ENCODE data around the gene ZNF423.

The ZNF423 gene

GRCh38 chr16:49637511-49637910, 218.4 kb downstream of the ZNF423 start:
- no peak for DNase-seq

GRCh38 chr16:49636608-49637007, 219.3 kb downstream of the ZNF423 start:
- DNase-seq: no peak

DNA sequence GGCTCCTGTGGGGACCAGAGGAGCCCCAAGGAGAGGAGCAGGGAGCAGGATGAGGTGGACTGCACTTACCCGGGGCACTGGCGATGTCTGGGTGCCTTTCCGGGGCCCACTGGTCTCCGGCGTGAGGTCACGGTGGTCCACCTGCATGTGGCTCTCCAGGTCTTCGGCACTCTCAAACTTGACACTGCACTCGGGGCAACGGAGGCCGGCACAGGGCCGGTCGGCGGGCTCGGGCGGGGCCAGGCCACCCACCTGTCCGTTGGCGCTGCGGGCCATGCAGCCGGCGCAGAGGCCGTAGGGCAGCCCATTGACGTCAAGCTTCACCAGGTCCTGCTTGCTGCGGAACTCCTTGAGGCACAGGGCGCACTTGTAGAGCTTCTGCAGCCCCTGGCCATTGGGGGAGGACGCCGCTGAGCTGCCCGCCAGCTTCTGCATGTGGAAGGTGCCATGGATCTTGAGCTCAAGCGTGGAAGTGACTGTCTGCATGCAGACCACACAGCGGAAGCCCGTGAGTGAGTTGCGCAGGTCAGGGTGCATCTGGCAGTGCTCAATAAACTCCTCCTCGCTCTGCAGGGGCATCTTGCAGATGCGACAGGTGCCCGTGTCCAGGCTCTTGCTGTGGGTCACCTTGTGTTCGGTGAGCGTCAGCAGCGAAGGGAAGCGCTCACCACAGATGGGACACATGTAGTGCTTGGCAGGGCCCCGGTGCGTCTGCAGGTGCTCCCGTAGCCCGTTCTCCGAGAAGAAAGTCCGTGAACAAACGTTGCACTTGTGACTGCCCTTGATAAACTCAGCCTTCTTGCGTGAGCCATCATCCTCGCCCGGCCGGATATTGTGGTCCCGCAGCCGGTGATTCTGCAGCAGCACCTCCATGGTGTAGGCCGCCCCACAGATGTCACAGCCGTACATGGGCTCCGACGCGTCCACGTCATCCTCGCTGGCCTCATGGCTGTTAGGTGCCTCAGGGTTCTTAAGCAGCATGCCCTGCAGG, 220.0 kb downstream of the ZNF423 start:
- DNase-seq: no peak

DNA sequence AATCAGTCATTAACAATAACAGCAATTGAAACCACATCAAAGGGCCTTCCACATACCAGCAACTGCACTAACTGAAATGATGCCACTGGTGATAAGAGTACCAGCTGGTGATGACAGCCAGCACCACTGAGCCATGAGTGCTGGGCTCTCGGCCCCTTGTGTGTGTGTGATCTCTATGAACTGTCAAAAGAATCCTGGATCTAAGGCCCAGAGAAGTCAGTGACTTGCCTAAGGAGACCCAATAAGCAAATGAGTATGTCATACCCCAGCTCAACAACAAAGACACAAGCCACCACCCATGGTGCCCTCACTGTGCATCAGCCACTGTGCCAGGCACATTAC, 220.9 kb downstream of the ZNF423 start:
- no peak for DNase-seq

DNA sequence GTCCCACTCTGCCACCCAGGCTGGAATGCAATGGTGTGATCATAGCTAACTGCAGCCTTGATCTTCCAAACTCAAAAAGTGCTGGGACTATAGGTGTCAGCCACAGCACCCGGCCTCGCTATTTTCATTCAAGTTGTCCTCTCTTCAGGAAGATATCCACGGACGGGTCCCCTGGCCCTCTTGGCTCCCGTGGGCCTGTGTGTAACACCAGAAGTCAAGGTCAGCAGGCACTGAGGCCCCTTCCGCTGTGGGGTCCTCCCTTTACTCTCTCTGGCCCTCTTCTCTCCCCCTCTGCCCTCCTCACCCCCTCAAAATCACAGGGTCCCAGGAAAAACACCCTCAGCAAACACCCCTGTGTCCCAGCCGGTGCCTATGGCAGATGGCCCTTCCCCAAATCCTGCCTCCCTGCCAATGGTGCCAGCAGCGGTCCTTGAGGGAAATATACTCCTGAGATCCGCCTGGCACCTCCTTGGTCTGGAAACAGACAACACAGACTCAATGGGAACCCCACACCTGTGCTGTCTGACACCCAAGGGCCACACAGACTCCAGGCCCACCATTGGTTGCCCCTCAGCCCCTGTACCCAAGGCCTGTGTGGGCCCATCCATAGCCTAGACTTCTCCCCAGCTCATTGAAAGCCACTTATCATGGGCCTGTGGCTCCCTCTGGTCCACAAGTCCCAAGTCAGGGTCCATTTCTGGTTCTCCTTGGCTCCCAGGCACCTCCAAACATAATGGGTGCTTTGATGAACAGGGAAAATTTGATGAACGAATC, 221.5 kb downstream of the ZNF423 start:
- no peak for DNase-seq

DNA sequence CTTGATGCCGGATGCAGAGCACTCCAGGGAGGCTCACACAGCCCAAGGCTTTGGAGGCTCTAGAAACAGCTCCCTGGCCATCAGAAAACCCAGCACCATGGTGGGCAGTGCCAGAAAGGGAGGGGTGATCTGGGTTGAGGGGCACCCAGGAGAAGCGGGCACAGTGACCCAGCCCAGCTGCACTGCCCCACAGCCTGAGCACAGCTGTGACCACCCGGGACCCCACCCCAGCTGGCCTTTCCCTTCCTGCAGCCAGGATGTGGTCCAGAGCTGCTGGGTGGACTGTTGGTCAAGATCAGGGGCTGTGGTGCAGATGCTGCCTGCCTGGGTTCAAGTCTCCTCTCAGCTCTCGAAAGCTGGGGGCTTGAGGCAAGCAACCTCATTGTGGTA, 223.1 kb downstream of the ZNF423 start:
- DNase-seq: no peak

DNA sequence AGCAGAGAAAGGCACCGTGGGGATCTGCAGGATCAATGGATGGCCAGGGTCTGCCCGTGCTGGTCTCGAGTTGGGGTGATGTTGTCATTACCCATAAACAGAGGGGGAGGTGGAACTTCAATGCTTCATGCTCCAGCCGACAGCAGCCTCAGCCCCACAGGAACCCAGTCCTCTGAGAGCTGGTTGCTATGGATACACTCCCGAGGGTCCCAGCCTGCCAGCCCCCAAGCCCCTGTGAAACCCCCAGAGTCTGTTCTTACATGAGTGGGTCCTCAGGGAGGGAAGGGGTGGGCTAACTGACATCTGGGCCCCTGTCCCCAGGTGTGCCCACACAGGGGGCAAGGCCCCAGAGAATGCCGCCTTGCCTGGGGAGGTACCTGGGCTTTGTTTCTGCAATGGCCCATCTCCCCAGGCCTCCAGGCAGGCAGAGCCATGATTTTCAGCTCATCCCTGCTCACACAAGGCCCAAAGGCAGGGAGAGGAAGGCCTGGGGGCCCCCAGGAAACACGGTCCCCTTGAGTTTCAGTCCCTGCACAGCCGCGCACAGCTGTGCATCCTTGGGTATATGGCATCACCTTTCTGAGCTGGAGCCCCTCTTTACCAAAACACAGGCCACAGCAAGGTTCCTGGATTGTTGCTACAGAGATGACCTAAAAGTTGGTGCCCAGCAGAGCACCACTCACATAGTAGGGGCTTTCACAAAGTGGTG, 223.7 kb downstream of the ZNF423 start:
- DNase-seq: no peak

DNA sequence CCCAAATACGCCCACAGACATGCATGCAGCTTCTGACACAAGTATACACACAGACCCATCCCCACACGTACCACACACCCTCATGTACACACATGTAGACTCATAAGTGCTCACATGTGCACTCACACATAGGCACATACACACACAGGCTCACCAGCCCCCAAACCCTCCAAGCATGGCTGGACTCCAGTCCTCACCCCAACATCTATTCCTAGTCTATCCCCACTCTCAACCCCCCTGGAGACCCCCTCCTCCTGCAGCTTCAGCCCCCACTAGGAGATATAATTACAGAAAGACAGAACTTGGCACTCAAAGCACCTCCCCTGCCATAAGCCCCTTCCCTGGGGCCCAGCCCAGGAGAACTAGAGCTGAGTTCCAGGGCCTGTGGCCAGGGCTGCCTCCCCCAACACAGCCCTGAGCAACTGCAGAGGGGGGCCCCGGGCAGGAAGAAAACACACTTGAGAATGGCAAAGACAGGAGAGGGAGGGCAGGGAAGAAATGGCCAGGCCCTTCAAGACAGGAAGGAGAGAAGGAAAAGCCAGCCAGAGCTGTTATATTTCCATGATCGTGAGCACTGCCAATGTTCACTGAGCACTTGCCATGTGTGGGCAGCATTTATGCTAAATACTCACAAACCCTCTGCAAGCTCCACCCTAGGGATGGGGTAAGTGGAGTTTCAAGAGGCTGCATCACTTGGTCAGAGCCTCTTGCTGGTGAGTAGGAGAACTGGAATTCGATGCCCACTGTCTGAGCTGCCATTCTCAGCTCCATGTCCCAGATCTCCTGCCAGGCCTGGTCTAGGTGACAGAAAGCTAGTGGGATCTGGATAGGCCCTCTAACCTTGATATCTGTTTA, 224.5 kb downstream of the ZNF423 start:
- no peak for DNase-seq

DNA sequence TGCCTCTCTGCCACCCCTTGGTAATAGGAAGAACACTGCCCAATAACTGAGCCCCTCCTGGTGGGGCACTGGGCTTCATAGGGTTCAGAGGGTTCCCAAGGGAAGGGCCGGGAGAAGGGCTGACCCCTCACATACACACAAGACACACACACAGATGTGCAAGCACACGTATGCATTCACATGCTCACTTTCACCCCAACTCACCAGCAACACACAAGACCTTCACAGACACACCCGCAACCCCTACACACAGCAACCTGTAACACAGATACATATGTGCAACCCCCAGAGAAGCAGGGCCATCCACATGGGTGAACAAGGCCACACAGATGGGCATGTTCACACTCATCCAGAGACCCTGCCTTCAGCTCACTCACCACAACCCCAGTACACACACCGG, 225.1 kb downstream of the ZNF423 start:
- no peak for DNase-seq

DNA sequence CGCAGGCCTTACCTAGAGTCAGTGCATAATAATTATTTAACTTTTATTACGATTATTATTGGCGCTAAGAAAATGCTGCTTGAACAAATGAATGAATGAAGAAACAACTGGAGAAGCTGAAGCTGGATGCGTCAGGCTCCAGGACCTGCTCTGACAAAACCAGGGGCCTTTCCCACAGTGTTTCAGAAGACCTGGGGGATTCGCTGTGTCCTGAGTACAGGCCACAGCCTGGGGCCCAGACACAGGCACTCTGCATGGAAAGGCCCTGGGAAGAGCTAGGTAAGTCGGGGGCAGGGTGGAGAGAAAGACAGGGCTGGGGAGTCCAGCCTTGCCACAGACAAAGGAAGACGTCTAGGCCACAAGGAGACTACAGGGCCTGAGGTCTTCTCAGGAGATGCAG, 226.1 kb downstream of the ZNF423 start:
- no peak for DNase-seq

- DNase-seq: no peak
These were observed 227.8 kb downstream of the ZNF423 start for GRCh38 chr16:49628148-49628547.

DNA sequence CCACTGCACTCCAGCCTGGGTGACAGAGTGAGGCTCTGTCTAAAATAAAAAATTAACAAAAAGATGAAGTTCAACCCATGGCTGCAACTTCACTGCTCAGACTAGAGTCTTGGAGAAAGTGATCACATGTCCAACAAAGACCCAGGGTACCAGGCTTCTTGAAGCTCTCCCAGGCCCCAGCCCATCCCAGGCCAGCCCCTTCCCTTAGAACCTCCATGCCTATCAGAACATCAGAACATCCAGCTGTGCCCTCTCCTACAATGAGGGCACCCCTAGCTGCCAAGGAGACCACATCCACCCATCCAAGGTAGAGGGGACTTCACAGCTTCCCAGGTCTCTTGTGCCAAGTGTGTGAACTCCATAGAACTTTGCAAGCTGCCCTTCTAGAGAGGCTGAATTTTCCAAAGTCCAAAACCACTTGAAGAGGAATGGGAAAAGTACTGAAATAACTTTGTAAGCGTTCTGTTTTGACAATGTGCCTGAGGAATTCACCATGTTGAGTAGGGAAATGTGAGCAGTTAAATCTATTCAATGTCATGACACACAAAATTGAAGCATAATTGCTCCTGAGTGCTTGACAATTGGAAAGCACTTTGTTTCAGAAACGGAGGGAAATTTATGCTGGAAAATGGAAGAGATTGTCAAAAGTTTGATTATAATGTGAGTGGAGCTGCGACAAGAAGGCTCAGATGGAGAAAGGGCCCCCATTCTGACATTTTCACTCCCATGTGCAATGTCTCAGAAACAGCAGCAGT, 230.4 kb downstream of the ZNF423 start:
- DNase-seq: no peak

GRCh38 chr16:49623501-49624266, 232.2 kb downstream of the ZNF423 start:
- DNase-seq: no peak

GRCh38 chr16:49622421-49623402, 233.2 kb downstream of the ZNF423 start:
- no peak for DNase-seq

DNA sequence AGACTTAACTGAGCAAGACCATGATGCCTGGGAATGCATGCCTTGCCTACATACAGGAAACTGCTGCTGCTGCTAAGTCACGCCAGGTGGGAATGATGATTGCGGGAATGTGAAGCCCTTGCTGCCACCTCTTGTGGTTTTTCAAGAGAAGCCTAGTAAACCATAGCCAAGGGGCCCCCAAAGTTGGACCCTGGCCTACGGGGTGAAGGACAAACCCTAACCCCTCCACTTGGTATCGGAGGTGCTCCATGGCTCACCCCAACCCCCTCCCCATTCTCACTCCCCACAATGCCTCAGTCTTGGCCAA, 233.9 kb downstream of the ZNF423 start:
- no peak for DNase-seq

- DNase-seq: no peak
These were observed 234.4 kb downstream of the ZNF423 start for GRCh38 chr16:49621241-49622083.

- DNase-seq: no peak
These were observed 235.1 kb downstream of the ZNF423 start for GRCh38 chr16:49620869-49621240.

- DNase-seq: no peak
These were observed 235.6 kb downstream of the ZNF423 start for GRCh38 chr16:49620158-49620868.
